Coronary artery (tissue), 2 donors: Measurements from ENCODE around the gene RSKR.

Source experiments
- DNase-seq: peaks from one replicate; pipeline ENCODE4 v3.0.0-alpha.2; 2017; ENCODE audit warnings: low spot score
- H3K27ac ChIP-seq, 2 donors: fragments of 200-600 bp; sonication (generic); one replicate each; pipeline ENCODE4 v1.5.1; 2016 to 2019
- H3K4me3 ChIP-seq: fragments of 200-600 bp; sonication (generic); 2 replicates; pipeline ENCODE4 v1.5.1; 2016; ENCODE audit warnings: mild to moderate bottlenecking, moderate library complexity
- CTCF ChIP-seq: fragments of 200-600 bp; sonication (generic); IDR thresholded peaks from one replicate; pipeline ENCODE4 v1.5.1; 2019; ENCODE audit warnings: antibody characterized with exemption

Gene RSKR

GRCh38 chr17:28641579-28641978 is 27.6 kb upstream of the RSKR start:
- Histone ChIP-seq H3K27ac (no peak overlapping the region), H3K4me3 (no peak overlapping the region)
- no peak for DNase-seq
- TF ChIP-seq CTCF: no peak

GRCh38 chr17:28635506-28635905 is 21.5 kb upstream of the RSKR start:
- no peak overlapping the region for H3K27ac ChIP-seq
- no peak for DNase-seq

GRCh38 chr17:28634206-28634865 is 20.4 kb upstream of the RSKR start:
- Histone ChIP-seq H3K27ac (no peak overlapping the region), H3K4me3 (no peak overlapping the region)
- TF ChIP-seq CTCF: no peak
- no peak for DNase-seq

More at GRCh38 chr17:28635506-28635905, 21.5 kb upstream of the RSKR start:
- no peak for TF ChIP-seq CTCF
- no peak overlapping the region for H3K4me3 ChIP-seq

- H3K4me3 ChIP-seq: no peak overlapping the region
- DNase-seq: no peak
- no peak overlapping the region for H3K27ac ChIP-seq
- no peak for TF ChIP-seq CTCF
These were observed 12.8 kb upstream of the RSKR start for GRCh38 chr17:28626818-28627217.

- Histone ChIP-seq H3K4me3 (no peak overlapping the region), H3K27ac (no peak overlapping the region)
- DNase-seq: no peak
- TF ChIP-seq CTCF: no peak
These were observed 10.2 kb upstream of the RSKR start for GRCh38 chr17:28624148-28624547.

GRCh38 chr17:28623696-28624095 is 9.7 kb upstream of the RSKR start:
- H3K4me3 ChIP-seq: no peak overlapping the region
- H3K27ac ChIP-seq: no peak overlapping the region
- peak; percentile 28 for DNase-seq
- no peak for TF ChIP-seq CTCF

- no peak for DNase-seq
- Histone ChIP-seq H3K27ac (no peak overlapping the region), H3K4me3 (no peak overlapping the region)
- no peak for TF ChIP-seq CTCF
These were observed 8.2 kb upstream of the RSKR start for GRCh38 chr17:28622186-28622585.
